ENCODE data around the gene BATF3. TPM values are rescaled to one million over a fixed set of nuclear protein-coding genes. Genes with fewer than 3 reads are reported as not detected.
"Not testable (repeated sequence)": the region's sequence is repeated elsewhere in the genome, so short reads cannot be mapped to it uniquely, and the experiment has no call there.

BATF3 gene
- polyA plus RNA-seq, 3 donors, result 1.1 to 2.0 (median 1.6) TPM

DNA sequence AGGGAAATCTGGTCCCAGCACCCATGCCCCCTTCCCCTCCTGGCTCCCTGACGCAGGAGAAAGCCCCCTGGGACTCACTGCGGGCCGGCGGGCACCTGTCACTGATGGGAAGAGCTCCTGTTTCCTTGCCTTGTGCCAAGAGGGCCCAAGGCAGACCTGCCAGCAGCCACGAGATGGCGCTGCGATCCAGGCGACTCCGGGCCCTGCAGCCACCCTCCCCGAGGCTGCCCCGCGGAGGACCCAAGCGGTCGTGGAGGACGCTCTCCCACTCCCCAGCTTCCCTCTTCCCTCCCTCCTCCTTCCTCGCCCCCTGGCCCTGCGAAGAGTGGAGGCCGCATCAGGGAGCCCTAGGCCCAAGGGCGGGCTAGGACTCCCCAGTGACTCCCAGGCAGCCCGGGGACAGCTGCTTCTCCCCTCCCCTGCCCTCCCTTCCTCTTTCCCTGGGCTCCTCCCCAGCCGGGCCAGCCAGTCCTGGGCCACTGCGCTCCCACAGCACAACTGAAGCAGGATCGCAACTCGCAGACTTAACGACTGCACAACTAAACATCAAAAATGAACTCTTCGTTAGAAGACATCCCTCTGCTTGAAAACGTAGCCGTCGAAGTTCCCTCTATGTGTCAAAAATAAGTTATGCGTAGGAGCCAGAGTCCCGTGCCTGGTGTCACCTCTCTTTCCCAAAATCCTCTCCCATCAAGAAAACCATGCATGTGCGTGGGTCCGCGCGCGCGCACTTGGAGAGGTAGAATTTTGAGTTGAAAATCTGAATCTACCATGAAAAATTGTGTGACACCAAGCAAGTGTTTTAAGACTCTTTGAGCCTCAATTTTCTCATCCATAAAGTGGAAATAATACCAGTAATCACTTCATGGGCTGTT, 34.2 kb downstream of the BATF3 start:
- DNase-seq (ENCODE audit: low read depth in 3 of 3, low spot score in 2 of 3), result peak; percentile 69 to 76 (median 71)

DNA sequence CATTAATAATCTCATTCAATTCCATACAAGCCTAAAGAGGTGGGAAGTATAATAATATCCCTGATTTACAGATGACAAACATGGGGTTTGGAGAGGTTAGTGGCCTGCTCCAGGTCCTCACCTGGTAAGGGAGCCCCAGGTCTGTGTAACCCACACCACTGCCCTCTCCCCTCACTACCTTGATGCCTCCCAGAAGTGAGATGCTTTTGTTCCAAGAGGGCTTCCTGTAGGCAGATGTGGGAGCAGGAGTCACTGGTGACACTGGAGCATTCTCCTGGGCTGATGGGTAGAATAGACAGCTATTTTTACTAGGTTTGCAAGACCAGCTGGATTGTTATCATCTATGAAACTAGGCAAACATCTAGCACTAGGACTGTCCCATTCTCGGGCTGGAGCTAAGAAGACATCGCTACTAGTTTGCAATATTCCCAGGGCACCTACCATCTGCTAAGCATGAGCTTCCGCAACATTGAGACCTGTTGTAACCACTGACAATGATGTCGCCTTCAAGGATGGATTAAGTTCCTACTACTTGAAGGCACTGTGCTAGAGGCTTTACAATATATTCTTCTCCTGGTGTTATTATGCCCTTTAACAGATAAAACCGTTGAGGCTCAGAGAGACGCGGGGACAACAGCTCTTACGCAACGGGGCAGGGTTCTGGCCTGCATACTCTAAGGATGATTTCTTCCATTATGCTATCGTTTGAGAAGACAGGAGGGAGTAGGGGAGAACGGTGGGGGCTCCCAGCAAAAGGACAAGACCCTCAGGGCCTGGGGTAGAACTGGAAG, 35.0 kb downstream of the BATF3 start:
- DNase-seq (ENCODE audit: low read depth in 3 of 3, low spot score in 2 of 3), result no peak

DNA sequence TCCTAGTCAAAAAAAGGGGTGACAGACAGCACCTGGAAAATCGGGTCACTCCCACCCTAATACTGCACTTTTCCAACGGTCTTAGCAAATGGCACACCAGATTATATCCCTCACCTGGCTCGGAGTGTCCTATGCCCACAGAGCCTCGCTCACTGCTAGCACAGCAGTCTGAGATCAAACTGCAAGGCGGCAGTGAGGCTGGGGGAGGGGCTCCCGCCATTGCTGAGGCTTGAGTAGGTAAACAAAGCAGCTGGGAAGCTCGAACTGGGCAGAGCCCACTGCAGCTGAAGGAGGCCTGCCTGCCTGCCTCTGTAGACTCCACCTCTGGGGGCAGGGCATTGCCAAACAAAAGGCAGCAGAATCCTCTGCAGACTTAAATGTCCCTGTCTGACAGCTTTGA, 41.4 kb downstream of the BATF3 start:
- DNase-seq (ENCODE audit: low read depth in 3 of 3, low spot score in 2 of 3), result not testable (repeated sequence)

DNA sequence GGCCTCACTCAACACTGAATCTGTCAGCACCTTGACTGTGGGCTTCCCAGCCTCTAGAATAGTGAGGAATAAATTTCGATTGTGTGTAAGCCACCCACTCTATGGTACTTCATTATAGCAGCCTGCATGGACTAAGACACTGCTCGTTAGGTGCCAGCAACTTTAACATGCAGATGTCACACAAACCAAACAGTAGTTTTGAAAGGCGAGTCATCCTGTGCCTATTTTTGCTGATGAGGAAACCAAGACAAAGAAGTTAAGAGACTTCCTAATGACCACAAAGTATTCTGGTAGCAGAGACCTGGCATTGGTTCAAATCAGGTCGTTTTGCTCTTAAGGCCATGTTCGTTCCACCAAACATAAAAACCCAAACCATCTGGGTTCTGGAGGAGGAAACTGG, 42.9 kb downstream of the BATF3 start:
- no peak for DNase-seq (ENCODE audit: low read depth in 3 of 3, low spot score in 2 of 3)

DNA sequence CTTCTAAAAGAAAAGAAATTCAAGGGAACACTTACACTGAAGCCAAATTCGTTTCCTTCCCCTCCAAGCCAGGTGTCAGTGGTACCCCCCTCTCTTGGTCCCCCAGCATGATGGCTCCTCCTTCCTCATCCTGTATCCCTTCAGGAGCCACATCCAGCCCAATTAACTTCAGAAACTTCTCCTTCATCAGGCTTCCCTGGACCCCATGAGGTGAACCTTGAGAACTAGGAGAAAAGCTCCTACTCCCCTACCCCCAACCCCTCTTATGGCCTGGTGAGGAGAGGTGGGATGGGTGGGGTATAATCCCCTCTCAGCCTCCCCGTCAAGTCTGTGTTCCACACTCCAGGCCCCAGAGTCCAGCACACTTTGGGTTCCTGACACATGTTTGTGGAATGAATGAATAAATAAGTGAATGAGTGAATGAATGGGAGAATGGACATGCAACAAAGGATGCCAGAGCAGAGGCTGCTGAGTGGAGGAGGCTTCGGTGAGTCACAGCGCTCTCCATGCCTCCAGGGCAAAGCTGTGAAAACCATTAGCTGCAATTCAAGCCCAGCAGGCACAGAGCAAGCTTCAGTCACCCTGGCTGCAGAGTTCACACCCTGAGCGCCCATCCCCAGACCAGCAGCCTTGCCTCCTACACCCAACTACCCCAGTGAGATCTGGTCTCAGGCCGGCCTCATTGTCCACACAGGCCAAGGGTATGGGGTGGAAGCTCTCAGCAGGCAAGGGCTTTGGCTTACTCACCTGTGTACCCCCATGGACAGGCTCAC, 43.8 kb downstream of the BATF3 start:
- DNase-seq (ENCODE audit: low read depth in 3 of 3, low spot score in 2 of 3), result no peak

DNA sequence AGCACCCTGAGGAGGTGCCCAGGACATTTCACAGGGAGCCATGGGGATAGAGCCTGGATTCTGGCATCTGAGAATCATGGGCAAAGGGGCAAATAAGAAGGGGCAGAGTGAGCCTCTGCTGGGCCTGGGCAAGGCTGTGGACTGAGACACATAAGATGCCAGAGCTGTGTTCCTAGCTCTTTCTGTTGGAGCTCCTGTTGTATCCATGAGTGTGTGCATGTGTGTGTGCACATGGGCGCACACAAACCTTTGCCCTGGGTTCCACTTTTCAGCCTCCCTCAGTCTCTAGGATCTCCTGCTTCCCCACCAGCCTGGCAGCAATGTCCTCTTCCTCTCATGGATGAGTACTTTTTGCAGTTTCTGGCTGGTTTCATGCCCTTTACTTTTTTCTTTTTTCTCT, 47.0 kb downstream of the BATF3 start:
- no peak for DNase-seq (ENCODE audit: low read depth in 3 of 3, low spot score in 2 of 3)

DNA sequence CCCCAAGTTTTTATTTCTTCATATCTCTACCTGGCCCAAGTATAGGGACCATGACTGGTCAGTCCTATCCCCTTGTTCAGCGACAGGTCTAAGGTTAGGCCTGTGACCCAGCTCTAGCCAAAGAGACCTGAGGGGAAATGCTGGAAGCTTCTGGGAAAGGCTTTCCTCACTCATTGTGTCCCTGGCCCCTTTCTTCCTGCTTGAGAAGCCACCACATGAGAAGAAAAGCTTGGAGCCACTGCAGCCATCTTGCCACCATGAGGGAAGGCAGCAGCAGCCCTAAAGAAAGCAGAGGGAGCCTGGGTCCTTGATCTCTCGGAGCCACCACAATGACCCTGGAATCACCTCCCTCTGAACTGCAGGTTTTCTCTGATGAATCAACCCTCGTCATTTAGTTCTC, 47.7 kb downstream of the BATF3 start:
- DNase-seq (ENCODE audit: low read depth in 3 of 3, low spot score in 2 of 3), result no peak

DNA sequence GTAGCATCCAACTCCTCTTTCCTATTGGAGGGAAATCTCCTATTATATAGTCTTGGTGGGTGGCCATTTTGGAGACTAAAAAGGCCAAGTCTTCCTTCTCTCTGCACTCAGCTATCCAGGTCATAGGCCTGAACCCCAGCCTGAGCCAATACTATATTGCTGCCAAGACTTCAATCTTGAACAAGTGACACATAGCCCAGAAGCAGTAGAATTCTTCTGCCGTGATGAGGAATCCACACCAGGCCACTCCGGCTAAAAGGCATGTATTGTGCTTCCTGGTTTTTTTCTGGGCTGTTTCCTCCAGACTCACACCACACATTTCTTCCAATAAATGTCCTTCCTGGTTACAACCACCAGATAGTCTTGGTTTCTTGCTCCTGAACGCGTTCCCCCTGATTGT, 48.1 kb downstream of the BATF3 start:
- no peak for DNase-seq (ENCODE audit: low read depth in 3 of 3, low spot score in 2 of 3)

DNA sequence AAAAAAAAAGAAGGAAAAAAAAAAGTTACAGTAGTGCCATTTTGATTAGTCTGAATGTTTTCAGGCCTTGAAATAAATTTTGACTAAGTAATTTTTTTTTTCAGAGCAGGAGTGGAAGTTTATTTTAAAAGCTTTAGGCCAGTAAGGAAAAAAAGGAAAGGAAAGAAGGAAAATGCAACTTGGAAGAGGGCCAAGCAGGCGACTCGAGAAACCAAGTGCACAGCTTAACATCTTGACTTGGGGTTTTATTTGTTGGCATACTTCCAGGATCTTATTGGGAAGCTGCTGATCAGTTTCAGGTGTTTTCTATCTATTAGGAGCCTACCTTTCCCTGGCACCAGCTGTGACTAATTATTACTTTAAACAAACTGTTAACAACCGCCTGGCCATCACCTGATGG, 49.4 kb downstream of the BATF3 start:
- DNase-seq (ENCODE audit: low read depth in 3 of 3, low spot score in 2 of 3), result no peak

DNA sequence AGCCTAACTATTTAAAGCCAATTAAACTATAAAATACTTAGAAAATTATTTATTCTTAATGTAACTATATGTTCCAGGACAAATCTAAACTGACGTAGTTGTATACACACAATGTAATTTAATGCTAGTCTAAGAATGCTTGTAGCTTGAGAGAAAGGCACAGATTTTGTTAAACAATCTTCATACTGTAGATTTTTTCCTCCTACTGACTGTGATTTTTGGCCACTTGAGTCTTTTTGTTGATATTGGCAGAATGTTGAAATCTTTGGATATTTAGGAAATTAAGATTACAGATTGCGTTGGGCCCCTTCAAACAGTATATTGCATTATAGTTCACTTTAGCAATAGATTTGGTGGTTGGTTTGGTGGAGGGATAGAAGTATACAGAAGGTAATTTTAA, 50.6 kb downstream of the BATF3 start:
- DNase-seq (ENCODE audit: low read depth in 3 of 3, low spot score in 2 of 3), result no peak

DNA sequence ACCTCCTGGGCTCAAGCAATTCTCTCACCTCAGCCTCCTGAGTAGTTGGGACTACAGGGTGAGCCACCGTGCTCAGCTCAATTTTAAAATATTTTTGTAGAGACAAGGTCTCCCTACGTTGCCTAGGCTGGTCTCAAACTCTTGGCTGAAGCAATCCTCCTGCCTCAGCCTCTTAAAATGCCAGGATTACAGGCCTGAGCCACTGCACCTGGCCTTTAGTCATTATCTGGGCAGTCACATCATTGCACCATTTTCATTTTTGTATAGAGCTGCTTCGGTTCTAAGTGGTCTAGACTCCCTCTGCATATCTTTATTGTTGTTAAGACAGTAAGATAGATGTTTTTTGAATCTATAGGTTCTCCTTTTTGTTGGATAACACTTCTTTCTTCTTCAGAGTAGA, 51.2 kb downstream of the BATF3 start:
- no peak for DNase-seq (ENCODE audit: low read depth in 3 of 3, low spot score in 2 of 3)

DNA sequence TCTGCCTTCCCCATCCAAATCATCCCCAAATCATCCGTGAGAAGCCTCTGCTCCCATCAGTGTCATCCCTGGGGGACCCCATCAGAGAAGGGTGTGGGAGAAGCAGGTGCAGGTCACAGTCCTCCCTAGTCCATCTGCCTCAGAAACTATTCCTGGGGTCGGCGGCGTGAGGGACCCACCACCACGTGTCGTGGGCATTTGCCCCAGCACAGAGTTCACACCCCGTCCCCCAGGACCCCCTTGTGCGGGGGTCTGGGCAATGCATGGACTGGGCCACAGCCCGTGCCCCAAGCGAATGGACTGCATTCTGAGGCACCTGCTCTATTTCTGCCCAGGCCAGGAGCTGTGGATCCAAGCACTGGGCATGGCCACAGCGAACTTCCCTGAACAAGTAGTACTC, 52.6 kb downstream of the BATF3 start:
- DNase-seq (ENCODE audit: low read depth in 3 of 3, low spot score in 2 of 3), result no peak

DNA sequence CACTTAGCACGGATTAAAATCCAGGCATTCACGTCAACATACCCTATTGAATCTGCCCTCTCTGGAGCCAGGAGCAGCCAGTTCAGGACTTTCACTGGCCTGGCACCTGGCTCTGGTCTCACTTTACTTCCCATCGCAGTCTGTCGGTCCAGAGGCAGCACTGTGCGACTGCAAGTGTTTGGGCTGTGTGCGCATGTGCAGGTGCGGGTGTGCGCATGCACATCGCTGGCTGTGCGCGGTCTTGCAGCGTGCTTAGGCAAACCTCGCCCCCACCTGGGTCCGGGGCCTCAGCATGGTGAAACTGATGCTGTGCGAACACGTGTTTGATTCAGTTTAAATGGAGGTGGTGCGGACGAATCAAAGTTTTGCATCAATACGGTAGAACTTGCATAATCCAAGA, 53.1 kb downstream of the BATF3 start:
- no peak for DNase-seq (ENCODE audit: low read depth in 3 of 3, low spot score in 2 of 3)

DNA sequence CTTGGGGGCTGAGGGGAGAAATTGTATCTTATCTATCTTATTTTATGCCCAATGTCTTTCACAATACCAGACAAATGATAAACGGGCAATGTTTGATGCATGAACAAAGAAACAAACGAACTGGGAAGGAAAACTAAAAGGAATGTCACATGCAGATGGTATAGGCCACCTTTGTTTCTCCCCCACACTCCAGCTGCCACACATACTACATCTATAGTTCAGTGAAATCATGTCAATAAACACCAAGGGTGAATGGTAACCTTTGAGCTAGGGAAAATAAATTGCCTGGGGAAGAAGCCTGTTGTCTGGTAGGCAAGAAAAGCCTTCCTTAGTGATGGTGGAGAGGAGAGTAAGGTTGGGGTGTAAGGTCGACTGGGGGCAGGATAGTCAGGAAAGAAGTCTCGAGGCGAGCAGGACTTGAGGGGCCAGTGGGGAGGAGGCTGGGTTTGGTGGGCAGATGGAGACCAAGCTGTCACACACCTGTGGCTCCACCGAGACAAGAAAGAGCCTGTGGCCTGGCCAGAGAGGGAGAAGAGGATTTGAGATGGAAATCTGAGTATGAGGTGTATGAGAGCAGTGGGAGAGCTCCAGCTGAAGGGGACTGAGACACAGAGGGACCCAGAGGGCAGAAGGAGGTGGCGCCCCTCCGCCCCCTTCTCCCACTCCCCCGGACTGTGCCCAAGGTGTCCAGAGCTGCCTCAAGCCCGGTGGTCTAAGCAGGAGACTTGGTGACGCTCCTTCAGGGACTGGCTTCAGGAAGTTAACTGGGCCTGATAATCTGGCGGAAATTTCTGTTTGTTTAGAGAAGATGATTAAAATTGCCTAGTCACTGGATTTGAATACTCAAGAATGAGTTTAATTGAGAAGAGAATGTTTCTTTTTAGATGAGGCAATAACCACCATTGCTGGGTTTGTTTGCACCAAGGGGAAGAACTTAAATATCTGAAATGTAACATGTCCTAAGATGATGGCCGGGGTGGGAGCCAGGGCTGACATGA, 53.8 kb downstream of the BATF3 start:
- no peak for DNase-seq (ENCODE audit: low read depth in 3 of 3, low spot score in 2 of 3)

DNA sequence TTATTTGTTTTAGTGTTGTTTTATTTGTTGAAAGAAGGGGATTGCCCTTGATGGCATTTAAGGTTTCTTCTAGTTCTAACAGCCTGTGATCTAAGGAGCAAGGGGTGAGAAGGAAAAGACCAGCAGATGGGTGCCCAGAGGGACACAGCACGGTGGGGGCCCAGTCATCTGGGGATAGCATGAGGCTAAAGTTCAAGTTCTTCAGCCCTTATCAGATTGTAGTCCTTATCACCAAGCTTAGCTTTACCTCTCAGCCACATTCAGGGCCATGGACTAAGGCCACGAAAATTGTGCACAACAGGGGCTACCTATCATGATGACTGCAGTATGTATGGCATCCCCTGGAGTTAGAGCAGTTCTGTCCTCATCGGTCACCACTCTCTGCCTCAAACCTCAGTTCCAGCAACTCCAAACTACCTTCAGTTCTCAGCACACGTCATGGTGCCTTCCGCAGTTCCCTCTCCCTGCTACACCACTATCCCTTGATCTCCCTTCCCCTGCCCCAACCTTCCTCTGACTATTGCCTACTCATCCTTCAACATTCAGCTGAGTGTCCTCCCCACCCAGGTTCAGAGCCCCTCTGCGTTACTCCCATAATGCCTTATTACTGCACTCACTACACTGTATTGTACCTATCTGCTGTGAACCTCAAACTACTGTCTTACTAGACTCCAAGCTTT, 54.6 kb downstream of the BATF3 start:
- no peak for DNase-seq (ENCODE audit: low read depth in 3 of 3, low spot score in 2 of 3)

DNA sequence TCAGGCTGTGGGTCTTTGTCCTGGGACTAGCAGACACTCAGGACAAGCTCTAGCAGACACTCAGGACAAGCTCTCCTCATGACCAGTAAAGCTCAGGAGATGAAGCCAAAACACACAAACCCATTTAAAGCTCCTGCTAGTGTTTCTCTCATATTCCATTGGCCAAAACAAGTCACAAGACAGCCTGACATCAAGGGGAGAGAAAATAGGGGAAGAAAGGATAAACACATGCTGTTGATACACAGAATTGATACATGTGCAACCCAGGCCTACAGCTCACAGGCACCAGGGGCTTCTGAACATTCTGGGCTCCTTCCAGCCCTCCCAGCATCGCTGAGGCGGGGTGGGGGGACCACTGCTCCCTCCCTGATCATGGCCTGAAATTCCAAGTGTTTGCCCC, 55.8 kb downstream of the BATF3 start:
- no peak for DNase-seq (ENCODE audit: low read depth in 3 of 3, low spot score in 2 of 3)

DNA sequence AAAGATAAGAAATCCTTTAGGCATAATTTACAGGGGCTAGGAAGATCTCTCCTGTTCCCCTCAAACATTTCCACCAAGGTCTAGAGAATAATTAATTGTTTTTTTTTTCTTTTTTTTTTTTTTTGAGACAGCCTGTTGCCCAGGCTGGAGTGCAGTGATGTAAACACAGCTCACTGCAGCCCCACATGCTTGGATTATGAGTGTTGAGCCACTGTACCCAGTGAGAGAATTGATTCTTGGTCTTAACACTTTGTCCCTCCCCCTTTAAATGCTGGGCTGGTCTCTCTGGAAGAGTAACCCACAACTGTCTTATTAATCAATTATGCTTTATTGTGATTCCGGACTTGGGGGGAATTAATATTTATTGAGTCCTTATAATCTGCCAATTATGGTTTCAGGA, 57.7 kb downstream of the BATF3 start:
- no peak for DNase-seq (ENCODE audit: low read depth in 3 of 3, low spot score in 2 of 3)

DNA sequence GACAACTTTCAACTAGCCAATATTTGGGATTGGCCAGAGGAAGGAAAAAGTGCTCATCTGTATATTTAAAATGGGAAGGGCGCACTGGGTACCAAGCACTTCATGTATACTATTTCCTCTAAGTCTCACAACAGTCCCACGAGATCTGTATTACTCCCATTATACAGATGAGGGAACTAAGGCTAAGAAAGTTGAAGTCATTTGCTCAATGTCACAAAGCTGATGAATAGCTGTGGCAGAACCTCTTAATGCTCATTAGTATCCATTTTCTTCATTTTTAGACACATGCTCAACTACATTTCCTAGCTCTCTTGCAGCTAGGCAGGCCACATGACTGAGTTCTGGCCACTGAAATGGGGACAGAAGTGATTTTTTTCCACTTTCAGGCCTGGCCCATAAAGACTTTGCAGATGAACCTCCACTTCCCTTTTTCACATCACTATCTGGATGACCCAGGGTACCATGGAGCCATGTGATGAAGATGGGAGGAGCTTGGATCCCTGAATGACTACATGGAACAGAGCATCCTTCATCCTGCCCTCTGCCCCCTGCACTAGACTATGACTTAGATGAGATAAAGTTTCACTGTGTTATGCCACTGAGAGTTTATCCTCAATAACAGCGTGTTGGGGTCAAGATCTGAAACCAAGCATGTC, 59.3 kb downstream of the BATF3 start:
- DNase-seq (ENCODE audit: low read depth in 3 of 3, low spot score in 2 of 3), result no peak

DNA sequence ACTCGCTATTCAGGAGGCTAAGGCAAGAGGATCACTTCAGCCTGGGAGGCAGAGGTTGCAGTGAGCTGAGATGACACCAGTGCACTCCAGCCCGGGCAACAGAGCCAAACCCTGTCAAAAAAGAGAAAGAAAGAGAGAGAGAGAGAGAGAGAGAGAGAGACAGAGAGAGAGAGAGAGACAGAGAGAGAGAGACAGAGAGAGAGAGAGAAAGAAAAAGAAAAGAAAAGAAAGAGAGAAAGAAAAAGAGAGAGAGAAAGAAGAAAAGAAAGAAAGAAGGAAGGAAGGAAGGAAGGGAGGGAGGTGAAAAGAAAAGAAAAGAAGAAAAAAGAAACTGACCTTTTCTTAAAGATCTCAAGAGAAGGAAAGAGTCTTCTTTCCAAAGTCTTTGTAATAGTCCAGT, 60.1 kb downstream of the BATF3 start:
- not testable (repeated sequence) for DNase-seq (ENCODE audit: low read depth in 3 of 3, low spot score in 2 of 3)

All from right renal cortex interstitium (tissue), 3 donors.